GM12878 (cell line): ENCODE results near the gene TNKS2. TPM values are rescaled to one million over a fixed set of nuclear protein-coding genes. Genes with fewer than 3 reads are reported as not detected.

Experiments used
- ATAC-seq: fragments of 200-7000 bp; cut with Tn5 transposase; 3 replicates; pipeline ENCODE4 v1.9.1; 2020; ENCODE audit warnings: mild to moderate bottlenecking, moderate library complexity
- BruUV-seq: library from RNA; stranded (reverse); fragments of 400-500 nt; replicated peaks from 2 replicates; lab custom pipeline; 2021; lab: Mats Ljungman, UMichigan
- CTCF ChIA-PET: fragments of 300-600 bp; sonication (Branson Sonifier 250); formaldehyde crosslinking; extraction: SDS; loops from one replicate; lab custom pipeline; 2021; ENCODE audit warnings: inconsistent platforms; lab: Yijun Ruan, JAX
- POLR2A ChIA-PET: fragments of 350-600 bp; formaldehyde crosslinking; extraction: SDS; loops from one replicate; lab custom pipeline; 2021; ENCODE audit warnings: inconsistent platforms; lab: Charles Lee
- RAD21 ChIA-PET: fragments of 300-600 bp; sonication (Branson Sonifier 250); formaldehyde crosslinking; loops from one replicate; lab custom pipeline; 2023; ENCODE audit warnings: antibody characterized with exemption; ENCODE audit not compliant: unreplicated experiment; lab: Charles Lee
- SMC1A ChIA-PET: fragments of 300-600 bp; sonication (Branson Sonifier 250); formaldehyde crosslinking; loops from one replicate; lab custom pipeline; 2023; ENCODE audit not compliant: unreplicated experiment, uncharacterized antibody; lab: Charles Lee
- DNase-seq: peaks from one replicate; pipeline ENCODE4 v3.0.0-alpha.2; 2011; ENCODE audit warnings: low read depth, low spot score
- FAIRE-seq: peaks from 3 replicates; lab custom pipeline; 2011; peaks lifted over from hg19 to GRCh38; lab: Jason Lieb, UNC
- H2AFZ ChIP-seq: 2 replicates; pipeline ENCODE4 v1.6.0; 2011; ENCODE audit warnings: low read depth, low read length, control low read depth; ENCODE audit not compliant: control insufficient read depth
- H3K27ac ChIP-seq: 2 replicates; pipeline ENCODE4 v1.5.1; 2011; ENCODE audit warnings: control low read depth; ENCODE audit not compliant: control insufficient read depth, insufficient read depth
- H3K27me3 ChIP-seq, 2 experiments: replicated peaks in 1 of 2; 2 replicates each; pipeline versions ENCODE4 v1.6.0 to v1.6.1; 2011; ENCODE audit warnings: low read length in 1 of 2; ENCODE audit not compliant: control insufficient read depth in 2 of 2, insufficient read depth in 2 of 2
- H3K36me3 ChIP-seq, 2 experiments: 2 replicates each; pipeline ENCODE4 v1.5.1; 2011; ENCODE audit warnings: low read length in 1 of 2; ENCODE audit not compliant: control insufficient read depth in 2 of 2, insufficient read depth in 2 of 2
- H3K4me1 ChIP-seq: 2 replicates; pipeline ENCODE4 v1.6.1; 2011; ENCODE audit warnings: mild to moderate bottlenecking, low read length, moderate library complexity, mixed read lengths; ENCODE audit not compliant: control insufficient read depth, insufficient read depth
- H3K4me2 ChIP-seq: 2 replicates; pipeline ENCODE4 v1.6.0; 2011; ENCODE audit warnings: control low read depth; ENCODE audit not compliant: control insufficient read depth, insufficient read depth
- H3K4me3 ChIP-seq: fragments of 200-600 bp; sonication (generic); 2 replicates; pipeline ENCODE4 v1.5.1; 2016
- H3K79me2 ChIP-seq: 2 replicates; pipeline ENCODE4 v1.6.0; 2011; ENCODE audit warnings: low read length; ENCODE audit not compliant: control insufficient read depth, insufficient read depth
- H3K9ac ChIP-seq: 2 replicates; pipeline ENCODE4 v1.8.0; 2011; ENCODE audit warnings: low read length, control low read depth, mixed read lengths; ENCODE audit not compliant: control insufficient read depth, insufficient read depth
- H3K9me3 ChIP-seq: replicated peaks from 3 replicates; pipeline ENCODE4 v1.5.1; 2011; ENCODE audit warnings: mild to moderate bottlenecking, low read length; ENCODE audit not compliant: control insufficient read depth, insufficient read depth
- H4K20me1 ChIP-seq: 2 replicates; pipeline ENCODE4 v1.6.0; 2011; ENCODE audit not compliant: control insufficient read depth, insufficient read depth
- CEBPZ ChIP-seq: fragments of 150-350 bp; IDR thresholded peaks from 2 replicates; pipeline ENCODE4 v1.6.1; 2016; ENCODE audit warnings: low read depth, low read length
- EZH2 ChIP-seq: IDR thresholded peaks from 2 replicates; pipeline ENCODE4 v1.6.1; 2012; ENCODE audit warnings: low read depth, mild to moderate bottlenecking, control low read depth, inconsistent platforms, low read length, borderline replicate concordance; ENCODE audit not compliant: control insufficient read depth
- HCFC1 ChIP-seq: fragments of 150-350 bp; IDR thresholded peaks from 2 replicates; pipeline ENCODE4 v1.6.1; 2014; ENCODE audit warnings: low read length
- HDAC2 ChIP-seq: fragments of 200-600 bp; sonication (generic); IDR thresholded peaks from 2 replicates; pipeline ENCODE4 v1.6.1; 2017
- KAT2A ChIP-seq: conservative IDR thresholded peaks from 2 replicates; pipeline ENCODE4 v1.6.1; 2011; ENCODE audit warnings: low read depth, low read length; ENCODE audit not compliant: control insufficient read depth
- NR2F1 ChIP-seq: fragments of 450-650 bp; conservative IDR thresholded peaks from 2 replicates; pipeline ENCODE4 v1.6.1; 2017; ENCODE audit warnings: mild to moderate bottlenecking
- PML ChIP-seq: IDR thresholded peaks from 2 replicates; pipeline ENCODE4 v1.6.1; 2012; ENCODE audit warnings: low read length, inconsistent platforms
- POLR2A ChIP-seq: IDR thresholded peaks from 2 replicates; pipeline ENCODE4 v1.6.1; 2011; ENCODE audit warnings: low read depth, mild to moderate bottlenecking, low read length
- SMARCA5 ChIP-seq: fragments of 450-650 bp; IDR thresholded peaks from 2 replicates; pipeline ENCODE4 v1.6.1; 2017; ENCODE audit warnings: mild to moderate bottlenecking
- SREBF2 ChIP-seq: IDR thresholded peaks from 2 replicates; pipeline ENCODE4 v1.6.1; 2012; ENCODE audit warnings: mild to moderate bottlenecking, low read length
- ZBED1 ChIP-seq: IDR thresholded peaks from 2 replicates; pipeline ENCODE4 v1.6.1; 2016; ENCODE audit warnings: borderline replicate concordance
- WGBS: methylation state at CpG from one replicate; pipeline ENCODE4 v1.1.6; 2016; ENCODE audit warnings: low lambda C conversion rate; ENCODE audit not compliant: insufficient replicate concordance, insufficient coverage; ENCODE audit errors: missing lambda C conversion rate; 5-methylcytosine and 5-hydroxymethylcytosine counted together
- in situ Hi-C: fragments of 300-500 bp; cut with MboI; formaldehyde crosslinking; loops from 9 replicates; pipeline ENCODE4 v1.14.3; 2018; ENCODE audit warnings: mixed read lengths
- intact Hi-C: fragments of 100-400 bp; cut with micrococcal nuclease; formaldehyde crosslinking; loops from one replicate; pipeline ENCODE4 v1.14.2; 2022; ENCODE audit not compliant: unreplicated experiment
- polyA plus RNA-seq, 11 experiments: library from polyadenylated mRNA; depleted of rRNA in 4 of 11; unstranded in 6 of 11; stranded (reverse) in 5 of 11; fragments of >200 nt; fragmentation: Nextera tagmentation in 4 of 11; fragmentation: Illumina TruSeq in 1 of 11; extraction: Ambion mirVana in 4 of 11; extraction: Trizol in 1 of 11; gene quantifications; 1 replicate in 1 of 11; 2 replicates in 10 of 11; pipeline versions ENCODE4 v1.2.1 to v1.2.3, GENCODE V29; 2011 to 2016; ENCODE audit warnings: inconsistent platforms in 2 of 11, missing spikeins in 2 of 11, low read depth in 1 of 11
- total RNA-seq, 4 experiments: library from RNA; depleted of rRNA in 3 of 4; stranded (reverse); fragments of >200 nt in 3 of 4; fragmentation: Illumina TruSeq in 1 of 4; extraction: Trizol in 1 of 4; gene quantifications; 2 replicates each; pipeline versions ENCODE4 v1.2.1 to v1.2.3, GENCODE V29; 2013 to 2021
- TF ChIP-seq, protein P1 (sequence below): fragments of 450-650 bp; IDR thresholded peaks from 2 replicates; pipeline ENCODE4 v1.6.1; 2016; ENCODE audit warnings: mild to moderate bottlenecking, moderate library complexity, borderline replicate concordance

Gene TNKS2
- total and polyA plus RNA-seq, 10 of the 15 experiments (the other 5 are each of a cell fraction or from before 2014, with no cell fraction given): 2.9 to 24.2 (median 6.9) TPM

DNA sequence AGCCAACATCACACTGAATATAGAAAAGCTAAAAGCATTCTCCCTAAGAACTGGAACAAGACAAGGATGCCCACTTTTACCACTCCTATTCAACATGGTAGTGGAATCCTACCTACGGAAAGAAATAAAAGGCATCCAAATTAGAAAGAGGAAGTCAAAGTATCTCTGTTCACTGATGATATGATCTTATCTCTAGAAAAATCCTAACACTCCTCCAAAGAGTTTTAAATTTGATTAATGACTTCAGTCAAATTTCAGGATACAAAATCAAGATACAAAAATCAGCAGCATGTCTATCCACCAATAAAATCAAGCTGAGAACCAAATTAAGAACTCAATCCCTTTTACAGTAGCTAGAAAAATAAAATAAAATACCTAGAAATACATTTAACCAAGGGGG is 35.3 kb upstream of the TNKS2 start:
- Histone ChIP-seq H3K9me3 (no peaks in the 10 kb centered on the region), H3K9ac (no peak overlapping the region), H4K20me1 (no peaks in the 10 kb centered on the region), H3K4me3 (no peak overlapping the region), H3K79me2 (no peaks in the 10 kb centered on the region), H2AFZ (no peak overlapping the region), H3K27ac (no peak overlapping the region), H3K4me1 (no peaks in the 10 kb centered on the region), H3K36me3 (no peaks in the 10 kb centered on the region), H3K27me3 (no peaks in the 10 kb centered on the region), H3K4me2 (no peak overlapping the region)
- ChIA-PET POLR2A (no interaction called here), CTCF (interaction anchor here (1.1 kb wide), 1 partner anchor 12 kb away, joined by 3 read pairs; no protein-coding TSS in a partner anchor), RAD21 (no interaction called here), SMC1A (no interaction called here)
- DNase-seq (no peak), FAIRE-seq (no peak), ATAC-seq (no peak)
- 0% methylated on average over 1 of the region's 1 CpG for WGBS
- no TSS peak for BruUV-seq
- in situ Hi-C loops (no loop called here), intact Hi-C loops (no loop called here)
- TF ChIP-seq KAT2A (no peak), EZH2 (no peak), SREBF2 (no peak), PML (no peak), POLR2A (no peak), NR2F1 (no peak), SMARCA5 (no peak), CEBPZ (no peak), ZBED1 (no peak), HDAC2 (no peak), HCFC1 (no peak)
- TF ChIP-seq, protein P1, sequence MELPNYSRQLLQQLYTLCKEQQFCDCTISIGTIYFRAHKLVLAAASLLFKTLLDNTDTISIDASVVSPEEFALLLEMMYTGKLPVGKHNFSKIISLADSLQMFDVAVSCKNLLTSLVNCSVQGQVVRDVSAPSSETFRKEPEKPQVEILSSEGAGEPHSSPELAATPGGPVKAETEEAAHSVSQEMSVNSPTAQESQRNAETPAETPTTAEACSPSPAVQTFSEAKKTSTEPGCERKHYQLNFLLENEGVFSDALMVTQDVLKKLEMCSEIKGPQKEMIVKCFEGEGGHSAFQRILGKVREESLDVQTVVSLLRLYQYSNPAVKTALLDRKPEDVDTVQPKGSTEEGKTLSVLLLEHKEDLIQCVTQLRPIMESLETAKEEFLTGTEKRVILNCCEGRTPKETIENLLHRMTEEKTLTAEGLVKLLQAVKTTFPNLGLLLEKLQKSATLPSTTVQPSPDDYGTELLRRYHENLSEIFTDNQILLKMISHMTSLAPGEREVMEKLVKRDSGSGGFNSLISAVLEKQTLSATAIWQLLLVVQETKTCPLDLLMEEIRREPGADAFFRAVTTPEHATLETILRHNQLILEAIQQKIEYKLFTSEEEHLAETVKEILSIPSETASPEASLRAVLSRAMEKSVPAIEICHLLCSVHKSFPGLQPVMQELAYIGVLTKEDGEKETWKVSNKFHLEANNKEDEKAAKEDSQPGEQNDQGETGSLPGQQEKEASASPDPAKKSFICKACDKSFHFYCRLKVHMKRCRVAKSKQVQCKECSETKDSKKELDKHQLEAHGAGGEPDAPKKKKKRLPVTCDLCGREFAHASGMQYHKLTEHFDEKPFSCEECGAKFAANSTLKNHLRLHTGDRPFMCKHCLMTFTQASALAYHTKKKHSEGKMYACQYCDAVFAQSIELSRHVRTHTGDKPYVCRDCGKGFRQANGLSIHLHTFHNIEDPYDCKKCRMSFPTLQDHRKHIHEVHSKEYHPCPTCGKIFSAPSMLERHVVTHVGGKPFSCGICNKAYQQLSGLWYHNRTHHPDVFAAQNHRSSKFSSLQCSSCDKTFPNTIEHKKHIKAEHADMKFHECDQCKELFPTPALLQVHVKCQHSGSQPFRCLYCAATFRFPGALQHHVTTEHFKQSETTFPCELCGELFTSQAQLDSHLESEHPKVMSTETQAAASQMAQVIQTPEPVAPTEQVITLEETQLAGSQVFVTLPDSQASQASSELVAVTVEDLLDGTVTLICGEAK: no peak
